GM21737 (cell line): ENCODE data around the gene C5orf15.

Experiments used
- ATAC-seq: cut with Tn5 transposase; IDR thresholded peaks from one replicate; pipeline ENCODE4 v1.9.1; 2021; ENCODE audit warnings: mild to moderate bottlenecking, moderate library complexity; ENCODE audit not compliant: unreplicated experiment

C5orf15 gene

GRCh38 chr5:133925866-133926488 is 42.4 kb downstream of the C5orf15 start:
- ATAC-seq: no peak

GRCh38 chr5:133925269-133925668 is 43.2 kb downstream of the C5orf15 start:
- ATAC-seq: no peak

- ATAC-seq: no peak
These were observed 44.1 kb downstream of the C5orf15 start for GRCh38 chr5:133924221-133924920.

- no peak for ATAC-seq
These were observed 46.4 kb downstream of the C5orf15 start for GRCh38 chr5:133921979-133922378.

- no peak for ATAC-seq
These were observed 47.4 kb downstream of the C5orf15 start for GRCh38 chr5:133921069-133921468.

GRCh38 chr5:133919148-133920136 is 49.0 kb downstream of the C5orf15 start:
- no peak for ATAC-seq

- no peak for ATAC-seq
These were observed 49.7 kb downstream of the C5orf15 start for GRCh38 chr5:133918731-133919130.

- no peak for ATAC-seq
These were observed 50.1 kb downstream of the C5orf15 start for GRCh38 chr5:133918316-133918715.

GRCh38 chr5:133917785-133918184 is 50.6 kb downstream of the C5orf15 start:
- ATAC-seq: no peak

GRCh38 chr5:133916914-133917313 is 51.5 kb downstream of the C5orf15 start:
- no peak for ATAC-seq

- ATAC-seq: no peak
These were observed 51.9 kb downstream of the C5orf15 start for GRCh38 chr5:133916479-133916878.

- no peak for ATAC-seq
These were observed 54.0 kb downstream of the C5orf15 start for GRCh38 chr5:133914434-133914833.

- no peak for ATAC-seq
These were observed 54.8 kb downstream of the C5orf15 start for GRCh38 chr5:133913413-133914155.

GRCh38 chr5:133912951-133913350 is 55.5 kb downstream of the C5orf15 start:
- no peak for ATAC-seq

- no peak for ATAC-seq
These were observed 57.9 kb downstream of the C5orf15 start for GRCh38 chr5:133910571-133910970.

- no peak for ATAC-seq
These were observed 58.8 kb downstream of the C5orf15 start for GRCh38 chr5:133909603-133910002.

- no peak for ATAC-seq
These were observed 61.4 kb downstream of the C5orf15 start for GRCh38 chr5:133907075-133907474.

GRCh38 chr5:133906303-133906702 is 62.1 kb downstream of the C5orf15 start:
- no peak for ATAC-seq
